Activated T-helper 2 cell treated with anti-CD3 and anti-CD28 coated beads, Interferon-gamma antibody, Interleukin-2, Interleukin-4, amounts not matched to agents 10 μg/mL and 5 μg/mL and 100 μg/mL, durations not matched to agents 14 hours and 24 hours and 36 hours (primary cell): ENCODE measurements around the gene SLC44A4. TPM values are rescaled to one million over a fixed set of nuclear protein-coding genes. Genes with fewer than 3 reads are reported as not detected.

ENCODE experiments used
- DNase-seq: peaks from one replicate; pipeline ENCODE4 v3.0.0; 2021; ENCODE audit warnings: low spot score
- H3K27ac Mint-ChIP-seq: one replicate; pipeline ENCODE4 v1.8.0; 2021; ENCODE audit warnings: mixed read lengths
- H3K27me3 Mint-ChIP-seq: one replicate; pipeline ENCODE4 v1.8.0; 2021; ENCODE audit warnings: low read depth, mixed read lengths
- H3K36me3 Mint-ChIP-seq: one replicate; pipeline ENCODE4 v1.8.0; 2021; ENCODE audit warnings: low read depth, mixed read lengths
- H3K4me1 Mint-ChIP-seq: one replicate; pipeline ENCODE4 v1.8.0; 2021; ENCODE audit warnings: low read depth, mixed read lengths
- H3K4me3 Mint-ChIP-seq: one replicate; pipeline ENCODE4 v1.8.0; 2021; ENCODE audit warnings: low read depth, mild to moderate bottlenecking, moderate library complexity, mixed read lengths
- H3K9me3 Mint-ChIP-seq: one replicate; pipeline ENCODE4 v1.8.0; 2021; ENCODE audit warnings: mixed read lengths
- intact Hi-C: fragments of 100-400 bp; cut with micrococcal nuclease; formaldehyde crosslinking; loops from one replicate; pipeline ENCODE4 v1.15.1; 2023
- total RNA-seq: library from RNA; stranded (reverse); gene quantifications from 2 replicates; pipeline ENCODE4 v1.2.3, GENCODE V29; 2022

The SLC44A4 gene
- total RNA-seq, 1 donor from 2014 or later: 0.18 TPM

- Mint-ChIP-seq H3K4me3 (no peak overlapping the region), H3K4me1 (no peaks in the 10 kb centered on the region), H3K27me3 (no peaks in the 10 kb centered on the region), H3K9me3 (no peaks in the 10 kb centered on the region), H3K36me3 (peaks cover 60% of the 10 kb centered on the region), H3K27ac (no peak overlapping the region)
- no peak for DNase-seq
- intact Hi-C loops: no loop called here
Observed at GRCh38 chr6:31883676-31884075, 4.9 kb upstream of the SLC44A4 start.

- peaks cover 56% of the 10 kb centered on the region for H3K36me3 Mint-ChIP-seq
- H3K4me1 Mint-ChIP-seq: no peaks in the 10 kb centered on the region
- H3K27ac Mint-ChIP-seq: no peak overlapping the region
- no peaks in the 10 kb centered on the region for H3K27me3 Mint-ChIP-seq
- intact Hi-C loops: no loop called here
- H3K4me3 Mint-ChIP-seq: no peak overlapping the region
- no peaks in the 10 kb centered on the region for H3K9me3 Mint-ChIP-seq
- DNase-seq: no peak
Observed at GRCh38 chr6:31882344-31882743, 3.5 kb upstream of the SLC44A4 start.

DNA sequence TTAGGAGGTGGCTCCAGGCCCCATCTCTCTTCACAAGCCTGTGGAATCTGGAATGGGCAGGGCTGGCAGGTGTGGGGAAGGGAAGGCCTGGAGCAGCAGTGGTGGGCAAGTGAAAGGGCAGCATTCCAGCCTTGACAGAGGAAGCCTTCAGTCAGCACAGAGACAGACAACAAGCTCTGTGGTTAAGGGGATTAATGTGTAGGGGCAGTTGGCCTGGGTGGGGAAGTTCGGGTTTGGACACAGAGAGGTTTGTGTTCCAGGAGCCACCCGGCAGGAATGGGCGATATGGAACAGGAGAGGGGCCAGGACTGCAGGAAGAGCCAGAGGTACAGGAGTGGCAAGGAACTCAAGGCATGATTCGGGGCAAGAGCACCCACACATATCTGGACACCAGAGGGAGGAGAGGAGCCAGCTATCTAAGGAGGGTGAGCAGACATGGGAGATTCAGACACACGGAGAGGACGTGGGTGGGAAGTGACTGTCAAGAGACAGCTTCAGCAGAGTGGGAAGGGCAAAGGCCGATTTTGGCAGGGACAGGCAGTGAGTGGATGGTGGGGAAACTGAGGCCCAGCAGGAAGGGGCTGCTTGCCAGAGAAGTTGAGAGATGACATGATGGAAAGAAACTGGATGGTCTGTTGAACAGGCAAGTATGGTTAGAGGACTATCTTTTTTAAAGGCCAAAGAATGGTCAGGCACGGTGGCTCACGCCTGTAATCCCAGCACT is 2.5 kb upstream of the SLC44A4 start:
- no peak overlapping the region for H3K27ac Mint-ChIP-seq
- no peak overlapping the region for H3K4me3 Mint-ChIP-seq
- intact Hi-C loops: no loop called here
- no peak for DNase-seq
- H3K4me1 Mint-ChIP-seq: no peaks in the 10 kb centered on the region
- H3K9me3 Mint-ChIP-seq: no peaks in the 10 kb centered on the region
- no peaks in the 10 kb centered on the region for H3K27me3 Mint-ChIP-seq
- peaks cover 48% of the 10 kb centered on the region for H3K36me3 Mint-ChIP-seq

DNA sequence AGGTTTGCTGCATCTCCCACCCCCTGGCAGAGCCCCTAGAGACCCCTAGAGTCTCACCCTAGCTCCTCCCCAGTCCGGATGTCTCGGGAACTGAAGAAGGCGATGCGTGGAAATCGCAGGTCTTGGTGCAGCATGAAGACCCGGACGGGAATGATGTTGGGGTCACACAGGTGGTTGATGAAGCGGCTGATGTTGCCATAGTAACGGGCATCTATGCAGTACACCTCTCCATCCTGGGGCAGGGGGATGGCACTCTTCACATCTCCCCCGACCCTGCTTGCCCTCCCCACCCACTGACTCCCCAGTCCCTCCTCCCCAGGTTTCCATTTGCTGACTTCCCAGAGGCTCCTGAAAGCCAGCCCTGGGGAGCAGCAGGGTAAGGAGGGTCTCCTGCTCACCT is 1.8 kb upstream of the SLC44A4 start:
- intact Hi-C loops: no loop called here
- H3K36me3 Mint-ChIP-seq: peaks cover 43% of the 10 kb centered on the region
- no peak for DNase-seq
- H3K27ac Mint-ChIP-seq: no peak overlapping the region
- H3K4me3 Mint-ChIP-seq: no peak overlapping the region
- peaks cover 2% of the 10 kb centered on the region for H3K4me1 Mint-ChIP-seq
- H3K27me3 Mint-ChIP-seq: no peaks in the 10 kb centered on the region
- no peaks in the 10 kb centered on the region for H3K9me3 Mint-ChIP-seq

DNA sequence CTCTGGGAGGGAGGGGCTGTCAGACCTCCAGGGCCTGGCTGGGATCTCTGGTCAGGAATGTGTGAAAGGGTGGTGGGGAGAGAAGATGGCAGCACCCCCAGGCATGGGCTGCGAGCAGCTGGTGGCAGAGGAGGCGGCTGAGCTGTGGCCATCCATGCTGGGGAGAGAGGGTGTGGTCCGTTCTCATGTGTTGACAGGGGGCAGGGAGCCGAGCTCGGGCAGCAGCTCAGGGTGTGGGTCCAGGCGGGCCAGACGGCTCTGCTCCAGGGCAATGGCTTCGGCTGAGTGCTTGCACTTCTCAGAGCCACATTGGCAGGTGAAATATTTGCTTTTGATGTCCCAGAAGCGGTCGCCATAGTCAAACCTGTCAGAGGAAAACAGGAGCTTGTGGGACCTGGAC is 1.1 kb upstream of the SLC44A4 start:
- no peak for DNase-seq
- H3K9me3 Mint-ChIP-seq: no peaks in the 10 kb centered on the region
- H3K4me3 Mint-ChIP-seq: no peak overlapping the region
- no peak overlapping the region for H3K27ac Mint-ChIP-seq
- H3K27me3 Mint-ChIP-seq: no peaks in the 10 kb centered on the region
- intact Hi-C loops: no loop called here
- peaks cover 4% of the 10 kb centered on the region for H3K4me1 Mint-ChIP-seq
- H3K36me3 Mint-ChIP-seq: peaks cover 36% of the 10 kb centered on the region

DNA sequence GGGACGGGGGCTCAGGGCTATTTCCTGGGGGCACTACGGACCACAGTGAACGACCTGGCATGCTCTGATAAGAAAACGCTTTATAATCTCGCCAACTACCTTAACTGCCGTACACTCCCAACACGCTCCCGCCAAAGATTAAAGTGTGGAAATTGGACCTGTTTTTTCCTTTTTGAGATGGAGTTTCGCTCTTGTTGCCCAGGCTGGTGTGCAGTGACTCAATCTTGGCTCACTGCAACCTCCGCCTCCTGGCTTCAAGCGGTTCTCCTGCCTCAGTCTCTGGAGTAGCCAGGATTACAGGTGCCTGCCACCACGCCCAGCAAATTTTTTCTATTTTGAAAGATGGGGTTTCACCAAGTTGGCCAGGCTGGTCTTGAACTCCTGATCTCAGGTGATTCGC is 346 bp upstream of the SLC44A4 start:
- no peak for DNase-seq
- Mint-ChIP-seq H3K27ac (no peak overlapping the region), H3K4me3 (no peak overlapping the region), H3K9me3 (no peaks in the 10 kb centered on the region), H3K4me1 (peaks cover 4% of the 10 kb centered on the region), H3K27me3 (no peaks in the 10 kb centered on the region), H3K36me3 (peaks cover 35% of the 10 kb centered on the region)
- intact Hi-C loops: no loop called here

- Mint-ChIP-seq H3K27ac (no peak overlapping the region), H3K4me3 (no peak overlapping the region), H3K27me3 (no peaks in the 10 kb centered on the region), H3K9me3 (no peaks in the 10 kb centered on the region), H3K36me3 (peaks cover 33% of the 10 kb centered on the region), H3K4me1 (peaks cover 4% of the 10 kb centered on the region)
- intact Hi-C loops: no loop called here
- no peak for DNase-seq
Observed at GRCh38 chr6:31878222-31878621, 575 bp downstream of the SLC44A4 start.

- Mint-ChIP-seq H3K27me3 (no peaks in the 10 kb centered on the region), H3K4me1 (peaks cover 4% of the 10 kb centered on the region), H3K36me3 (peaks cover 28% of the 10 kb centered on the region), H3K4me3 (no peak overlapping the region), H3K9me3 (no peaks in the 10 kb centered on the region), H3K27ac (no peak overlapping the region)
- DNase-seq: no peak
- intact Hi-C loops: no loop called here
Observed at GRCh38 chr6:31877651-31878161, 1.1 kb downstream of the SLC44A4 start.

DNA sequence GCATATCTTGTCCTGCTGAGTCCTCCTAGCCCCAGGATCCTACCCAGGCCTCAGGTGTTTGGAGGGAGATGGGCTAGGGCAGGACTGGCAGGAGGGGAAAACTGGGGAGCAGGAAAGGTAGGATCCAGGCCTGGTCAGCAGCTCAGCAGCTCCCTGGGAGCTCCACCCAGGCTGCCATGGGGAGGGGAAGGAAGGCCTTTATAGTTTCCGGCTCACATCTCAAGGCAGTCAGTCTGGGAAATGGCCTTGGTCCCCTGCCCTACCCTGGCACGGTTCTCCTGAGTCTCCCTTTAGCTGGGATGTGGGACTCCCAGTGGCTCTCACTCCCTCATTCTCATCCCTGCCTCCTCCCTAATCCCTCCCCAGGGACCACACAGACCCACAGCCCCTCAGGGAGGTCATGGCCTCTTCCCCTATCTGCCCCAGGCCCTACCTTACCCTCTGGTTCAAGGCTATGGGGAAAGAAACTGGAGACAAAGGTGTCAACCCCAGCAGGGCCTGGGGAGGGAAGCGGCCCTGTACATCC is 1.6 kb downstream of the SLC44A4 start:
- H3K4me3 Mint-ChIP-seq: no peak overlapping the region

DNA sequence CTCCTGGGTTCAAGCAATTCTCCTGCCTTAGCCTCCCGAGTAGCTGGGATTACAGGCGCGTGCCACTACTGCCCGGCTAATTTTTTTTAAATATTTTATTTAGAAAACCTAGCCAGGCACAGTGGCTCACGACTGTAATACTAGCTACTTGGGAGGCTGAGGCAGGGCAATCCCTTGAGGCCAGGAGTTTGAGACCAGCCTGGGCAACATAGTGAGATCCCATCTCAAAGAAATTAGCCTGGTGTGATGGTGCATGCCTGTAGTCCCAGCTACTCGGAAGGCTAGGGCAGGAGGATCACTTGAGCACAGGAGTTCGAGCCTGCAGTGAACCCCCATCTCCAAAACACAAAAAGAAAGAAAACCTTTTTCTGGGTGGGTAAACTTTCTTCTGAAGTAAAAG is 2.4 kb downstream of the SLC44A4 start:
- H3K27me3 Mint-ChIP-seq: peaks cover 2% of the 10 kb centered on the region
- peaks cover 18% of the 10 kb centered on the region for H3K36me3 Mint-ChIP-seq
- H3K4me3 Mint-ChIP-seq: no peak overlapping the region
- intact Hi-C loops: no loop called here
- H3K4me1 Mint-ChIP-seq: peaks cover 4% of the 10 kb centered on the region
- DNase-seq: no peak
- no peaks in the 10 kb centered on the region for H3K9me3 Mint-ChIP-seq
- no peak overlapping the region for H3K27ac Mint-ChIP-seq

More for the DNA sequence above, 1.6 kb downstream of the SLC44A4 start:
- no peak overlapping the region for H3K27ac Mint-ChIP-seq
- intact Hi-C loops: no loop called here
- peaks cover 24% of the 10 kb centered on the region for H3K36me3 Mint-ChIP-seq
- H3K4me1 Mint-ChIP-seq: peaks cover 4% of the 10 kb centered on the region
- H3K27me3 Mint-ChIP-seq: no peaks in the 10 kb centered on the region
- DNase-seq: no peak
- no peaks in the 10 kb centered on the region for H3K9me3 Mint-ChIP-seq

- Mint-ChIP-seq H3K27ac (no peak overlapping the region), H3K27me3 (peaks cover 2% of the 10 kb centered on the region), H3K4me1 (peaks cover 6% of the 10 kb centered on the region), H3K4me3 (no peak overlapping the region), H3K36me3 (peaks cover 13% of the 10 kb centered on the region), H3K9me3 (no peaks in the 10 kb centered on the region)
- DNase-seq: no peak
- intact Hi-C loops: no loop called here
Observed at GRCh38 chr6:31875877-31876276, 2.9 kb downstream of the SLC44A4 start.

DNA sequence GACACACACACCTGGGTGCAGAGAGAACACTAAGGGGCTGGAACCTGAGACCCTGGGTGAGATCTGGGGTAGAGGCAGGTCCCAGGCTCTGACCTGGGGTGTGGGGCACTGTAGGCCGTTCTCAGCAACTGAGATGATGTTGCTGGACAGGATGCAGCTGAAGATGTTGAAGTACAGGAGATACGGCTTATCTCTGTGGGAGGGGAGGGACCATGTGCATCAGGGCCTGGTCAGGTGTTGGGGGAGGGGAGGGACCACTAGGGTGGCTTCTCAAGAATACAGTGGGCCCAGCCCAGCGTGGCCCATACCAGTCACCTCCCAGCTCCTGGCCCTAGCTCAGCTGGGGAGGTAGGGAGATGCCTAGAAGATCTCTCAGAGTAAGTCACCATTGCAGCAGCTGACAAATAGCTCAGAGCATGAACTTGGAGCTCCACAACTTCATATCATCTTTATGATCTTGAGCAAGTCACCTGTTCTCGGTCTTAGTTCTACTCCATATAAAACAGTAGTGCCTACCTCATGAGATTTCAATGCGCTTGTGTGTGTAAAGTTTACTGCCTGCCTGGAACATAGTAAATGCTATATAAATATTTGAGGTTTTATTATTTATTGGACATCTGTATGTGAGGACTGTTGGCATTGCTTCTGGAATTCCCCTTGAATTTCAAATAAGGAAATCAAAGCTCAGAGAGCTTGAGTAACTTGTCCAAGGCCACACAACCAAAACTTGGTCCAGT is 3.8 kb downstream of the SLC44A4 start:
- no peak for DNase-seq
- Mint-ChIP-seq H3K36me3 (peaks cover 6% of the 10 kb centered on the region), H3K27me3 (peaks cover 2% of the 10 kb centered on the region), H3K4me3 (no peak overlapping the region), H3K27ac (no peak overlapping the region), H3K4me1 (peaks cover 6% of the 10 kb centered on the region), H3K9me3 (no peaks in the 10 kb centered on the region)
- intact Hi-C loops: no loop called here

DNA sequence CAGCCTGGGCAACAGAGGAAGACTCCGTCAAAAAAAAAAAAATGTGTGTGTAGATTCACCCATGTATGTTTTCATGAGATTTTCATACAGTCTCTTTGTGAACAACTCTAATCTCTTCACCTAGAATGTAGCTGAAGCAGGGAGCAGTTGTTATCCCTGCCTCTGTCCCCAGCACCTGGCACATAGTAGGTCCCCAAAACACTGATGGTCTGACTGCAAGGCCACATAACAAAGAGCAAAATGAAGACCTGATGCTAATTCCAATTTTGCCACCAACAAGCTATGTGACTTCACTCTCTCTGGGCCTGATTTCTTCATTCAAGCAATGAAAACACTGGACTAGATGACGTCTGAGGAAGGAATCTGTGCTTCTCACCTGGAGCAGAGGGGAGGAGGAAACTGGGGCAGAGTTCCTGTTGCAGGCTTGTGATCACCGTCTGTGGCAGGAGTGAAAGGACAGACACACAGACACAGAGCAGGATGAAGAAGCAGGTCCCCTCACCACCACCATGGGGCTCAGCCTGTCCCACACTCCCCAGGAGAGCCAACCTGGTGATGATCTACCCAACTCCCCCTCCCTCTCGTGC is 4.6 kb downstream of the SLC44A4 start:
- DNase-seq: no peak
- Mint-ChIP-seq H3K4me3 (no peak overlapping the region), H3K27me3 (peaks cover 2% of the 10 kb centered on the region), H3K27ac (no peak overlapping the region), H3K36me3 (no peaks in the 10 kb centered on the region), H3K4me1 (peaks cover 6% of the 10 kb centered on the region), H3K9me3 (no peaks in the 10 kb centered on the region)
- intact Hi-C loops: no loop called here
